ENCODE results near the gene SLAMF1. TPM values are rescaled to one million over a fixed set of nuclear protein-coding genes. Genes with fewer than 3 reads are reported as not detected.

SLAMF1 gene
- total RNA-seq, 4 donors from 2014 or later = 0.33 to 3.7 (median 3.2) TPM; not detected in 1

GRCh38 chr1:160670701-160671100, 23.9 kb upstream of the SLAMF1 start:
- no peak for TF ChIP-seq CTCF (IDR thresholded peaks at IDR 0.05; ENCODE audit: low read depth)

- TF ChIP-seq CTCF (IDR thresholded peaks at IDR 0.05; ENCODE audit: low read depth) = no peak
Measured at GRCh38 chr1:160669802-160670201, 23.0 kb upstream of the SLAMF1 start.

DNA sequence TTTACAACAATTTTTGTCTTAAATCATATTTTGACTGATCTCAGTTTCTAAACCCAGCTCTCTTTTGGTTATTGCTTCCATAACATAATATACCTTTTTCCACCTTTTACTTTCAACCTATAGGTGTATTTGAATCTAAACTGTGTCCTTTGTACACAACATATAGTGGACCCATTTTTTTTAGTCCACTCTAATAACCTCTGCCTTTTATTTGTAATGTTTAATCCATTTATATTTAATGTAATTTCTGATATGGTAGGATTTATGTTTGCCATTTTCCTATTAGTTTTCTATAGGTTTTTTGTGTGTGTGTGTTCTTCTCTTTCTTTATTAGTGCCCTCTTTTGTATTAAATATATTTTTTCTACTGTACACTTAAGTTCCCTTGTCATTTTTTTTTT, 22.4 kb upstream of the SLAMF1 start:
- no peak for TF ChIP-seq CTCF (IDR thresholded peaks at IDR 0.05; ENCODE audit: low read depth)

- no peak for TF ChIP-seq CTCF (IDR thresholded peaks at IDR 0.05; ENCODE audit: low read depth)
Measured at GRCh38 chr1:160667896-160668295, 21.1 kb upstream of the SLAMF1 start.

DNA sequence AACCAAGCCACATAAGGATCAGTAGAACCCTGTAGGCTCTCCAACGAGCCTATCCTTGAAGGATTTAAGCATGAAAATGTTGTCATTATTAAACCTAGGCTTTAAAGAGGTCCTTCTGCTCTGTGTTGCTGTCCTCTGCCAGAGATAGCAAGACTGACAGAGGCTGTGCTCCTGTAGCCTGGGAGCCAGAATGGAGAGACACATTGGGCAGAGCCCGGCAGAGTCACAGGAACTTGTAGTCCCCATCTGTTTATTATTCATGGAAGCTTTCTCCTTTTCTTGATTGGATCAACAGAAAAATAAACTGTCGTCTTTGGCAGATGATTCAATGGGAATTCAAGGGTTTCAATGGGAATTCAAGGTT, 19.2 kb upstream of the SLAMF1 start:
- TF ChIP-seq CTCF (IDR thresholded peaks at IDR 0.05; ENCODE audit: low read depth) = no peak

- TF ChIP-seq CTCF (IDR thresholded peaks at IDR 0.05; ENCODE audit: low read depth) = no peak
Measured at GRCh38 chr1:160665330-160666078, 18.7 kb upstream of the SLAMF1 start.

- no peak for TF ChIP-seq CTCF (IDR thresholded peaks at IDR 0.05; ENCODE audit: low read depth)
Measured at GRCh38 chr1:160664573-160665051, 17.8 kb upstream of the SLAMF1 start.

All from subcutaneous adipose tissue (tissue), 4 donors.